SK-N-SH treated with all-trans-retinoic acid at 6 μM for 48 hours (cell line): ENCODE results near the gene SMARCD1.

Source experiments
- ATAC-seq: fragments of 200-7000 bp; cut with Tn5 transposase; 3 replicates; pipeline ENCODE4 v1.9.1; 2020; ENCODE audit warnings: mild to moderate bottlenecking, moderate library complexity
- ARNTL ChIP-seq: fragments of 450-650 bp; formaldehyde crosslinking; IDR thresholded peaks from 2 replicates; pipeline ENCODE4 v1.5.0; 2020; ENCODE audit warnings: low read depth, mild to moderate bottlenecking, moderate library complexity, borderline replicate concordance
- BACH2 ChIP-seq: fragments of 250-450 bp; sonication (Bioruptor Pico); IDR thresholded peaks from 2 replicates; pipeline ENCODE4 v1.9.0; 2021; ENCODE audit warnings: mild to moderate bottlenecking, borderline replicate concordance
- CREB5 ChIP-seq: fragments of 250-450 bp; sonication (Bioruptor Pico); IDR thresholded peaks from 2 replicates; pipeline ENCODE4 v1.5.1; 2020; ENCODE audit warnings: low read depth, mild to moderate bottlenecking, moderate library complexity
- CSDC2 ChIP-seq: fragments of 250-450 bp; sonication (Bioruptor Pico); IDR thresholded peaks from 2 replicates; pipeline ENCODE4 v1.5.0; 2020; ENCODE audit warnings: mild to moderate bottlenecking, moderate library complexity
- CSRNP3 ChIP-seq: fragments of 250-450 bp; sonication (Bioruptor Pico); IDR thresholded peaks from 2 replicates; pipeline ENCODE4 v1.5.1; 2021; ENCODE audit warnings: mild to moderate bottlenecking, moderate library complexity
- ESRRG ChIP-seq: fragments of 250-450 bp; sonication (Bioruptor Pico); IDR thresholded peaks from 2 replicates; pipeline ENCODE4 v1.6.1; 2021; ENCODE audit warnings: mild to moderate bottlenecking
- GLIS3 ChIP-seq: fragments of 250-450 bp; sonication (Bioruptor Pico); IDR thresholded peaks from 2 replicates; pipeline ENCODE4 v1.5.0; 2020; ENCODE audit warnings: mild to moderate bottlenecking, moderate library complexity
- ISL1 ChIP-seq: fragments of 250-450 bp; sonication (Bioruptor Pico); IDR thresholded peaks from 2 replicates; pipeline ENCODE4 v2.1.2; 2022; ENCODE audit warnings: mild to moderate bottlenecking, moderate library complexity
- POU6F1 ChIP-seq: fragments of 250-450 bp; sonication (Bioruptor Pico); IDR thresholded peaks from 2 replicates; pipeline ENCODE4 v1.8.0; 2021; ENCODE audit warnings: low read depth, mild to moderate bottlenecking, moderate library complexity, borderline replicate concordance
- PPARA ChIP-seq: fragments of 250-450 bp; sonication (Bioruptor Pico); IDR thresholded peaks from 2 replicates; pipeline ENCODE4 v1.5.0; 2020; ENCODE audit warnings: mild to moderate bottlenecking, borderline replicate concordance
- RARB ChIP-seq: fragments of 250-450 bp; sonication (Bioruptor Pico); IDR thresholded peaks from 2 replicates; pipeline ENCODE4 v1.8.0; 2021; ENCODE audit warnings: mild to moderate bottlenecking, moderate library complexity
- TOX ChIP-seq: fragments of 250-450 bp; sonication (Bioruptor Pico); IDR thresholded peaks from 2 replicates; pipeline ENCODE4 v1.8.0; 2021; ENCODE audit warnings: mild to moderate bottlenecking, moderate library complexity, borderline replicate concordance
- TSHZ2 ChIP-seq: fragments of 250-450 bp; sonication (Bioruptor Pico); IDR thresholded peaks from 2 replicates; pipeline ENCODE4 v1.5.0; 2020; ENCODE audit warnings: mild to moderate bottlenecking, moderate library complexity
- ZC3H10 ChIP-seq: fragments of 250-450 bp; sonication (Bioruptor Pico); IDR thresholded peaks from 2 replicates; pipeline ENCODE4 v1.5.1; 2021; ENCODE audit warnings: mild to moderate bottlenecking, moderate library complexity
- ZFP3 ChIP-seq: fragments of 250-450 bp; sonication (Bioruptor Pico); IDR thresholded peaks from 2 replicates; pipeline ENCODE4 v1.5.0; 2020; ENCODE audit warnings: mild to moderate bottlenecking, moderate library complexity
- ZFP30 ChIP-seq: fragments of 450-650 bp; formaldehyde crosslinking; IDR thresholded peaks from 2 replicates; pipeline ENCODE4 v1.5.0; 2022; ENCODE audit warnings: mild to moderate bottlenecking, moderate library complexity
- ZNF565 ChIP-seq: fragments of 450-650 bp; formaldehyde crosslinking; conservative IDR thresholded peaks from 2 replicates; pipeline ENCODE4 v1.5.0; 2020; ENCODE audit warnings: low read depth, mild to moderate bottlenecking, moderate library complexity
- ZNF70 ChIP-seq: fragments of 450-650 bp; formaldehyde crosslinking; IDR thresholded peaks from 2 replicates; pipeline ENCODE4 v1.5.0; 2020; ENCODE audit warnings: mild to moderate bottlenecking, moderate library complexity
- ZNF8 ChIP-seq: fragments of 450-650 bp; formaldehyde crosslinking; IDR thresholded peaks from 2 replicates; pipeline ENCODE4 v1.5.0; 2020; ENCODE audit warnings: mild to moderate bottlenecking, moderate library complexity

SMARCD1 gene

GRCh38 chr12:50043308-50043707 lies 41.8 kb upstream of the SMARCD1 start:
- ATAC-seq = no peak
- TF ChIP-seq TOX (CRISPR knock-in tag) (no peak), ZNF8 (CRISPR knock-in tag) (no peak), ZNF70 (no peak), ZFP3 (CRISPR knock-in tag) (no peak), ZC3H10 (CRISPR knock-in tag) (no peak), RARB (CRISPR knock-in tag) (no peak), CREB5 (CRISPR knock-in tag) (no peak)
- TF ChIP-seq, all 23 proteins: peak for 0

- no peak for ATAC-seq
- TF ChIP-seq BACH2 (CRISPR knock-in tag) = no peak
These were observed 41.3 kb upstream of the SMARCD1 start for GRCh38 chr12:50043854-50044253.

- TF ChIP-seq ZNF565 (no peak), ESRRG (no peak), ZFP3 (CRISPR knock-in tag) (no peak), RARB (CRISPR knock-in tag) (no peak), GLIS3 (CRISPR knock-in tag) (no peak), ZC3H10 (CRISPR knock-in tag) (no peak), BACH2 (CRISPR knock-in tag) (no peak), ZNF8 (CRISPR knock-in tag) (no peak), POU6F1 (CRISPR knock-in tag) (no peak), PPARA (CRISPR knock-in tag) (no peak), ZNF70 (no peak), ZFP30 (CRISPR knock-in tag) (no peak), TSHZ2 (CRISPR knock-in tag) (no peak)
- ATAC-seq = no peak
These were observed 37.4 kb upstream of the SMARCD1 start for GRCh38 chr12:50047693-50048250.

GRCh38 chr12:50049254-50050118 lies 35.7 kb upstream of the SMARCD1 start:
- ATAC-seq = no peak
- TF ChIP-seq CSDC2 (CRISPR knock-in tag) = no peak
- TF ChIP-seq ZFP3 (CRISPR knock-in tag) = 0 out of 2 replicates have a peak, but pooled peaks have one; percentile 54
- no peak for TF ChIP-seq CSRNP3 (CRISPR knock-in tag)
- no peak for TF ChIP-seq RARB (CRISPR knock-in tag)
- no peak for TF ChIP-seq ZNF8 (CRISPR knock-in tag)
- TF ChIP-seq, all 23 proteins: peak for 1

- ATAC-seq = no peak
- TF ChIP-seq CREB5 (CRISPR knock-in tag) (no peak), ESRRG (no peak), ARNTL (CRISPR knock-in tag) (no peak), TOX (CRISPR knock-in tag) (no peak), ZNF8 (CRISPR knock-in tag) (no peak), CSRNP3 (CRISPR knock-in tag) (no peak), TSHZ2 (CRISPR knock-in tag) (no peak), ISL1 (CRISPR knock-in tag) (no peak), CSDC2 (CRISPR knock-in tag) (no peak), ZNF70 (no peak), ZFP3 (CRISPR knock-in tag) (no peak)
These were observed 35.1 kb upstream of the SMARCD1 start for GRCh38 chr12:50050119-50050385.
